Esophagus muscularis mucosa (tissue), 4 donors: ENCODE data around the gene HS6ST1.

Source experiments
- CTCF ChIP-seq, 3 experiments: fragments of 200-600 bp in 2 of 3; fragments of 450-650 bp in 1 of 3; sonication (generic) in 2 of 3; IDR thresholded peaks; one replicate each; pipeline ENCODE4 v1.5.1; 2017 to 2019; ENCODE audit warnings: antibody characterized with exemption in 3 of 3, mild to moderate bottlenecking in 2 of 3, moderate library complexity in 1 of 3
- EP300 ChIP-seq: sonication (generic); formaldehyde crosslinking; IDR thresholded peaks from one replicate; pipeline ENCODE4 v1.6.1; 2017; ENCODE audit warnings: antibody characterized with exemption
- POLR2A ChIP-seq: fragments of 450-650 bp; IDR thresholded peaks from one replicate; pipeline ENCODE4 v1.6.1; 2017; ENCODE audit warnings: antibody characterized with exemption, moderate library complexity, mild to moderate bottlenecking, low read depth
- POLR2AphosphoS5 ChIP-seq, 2 donors: sonication (generic); formaldehyde crosslinking; IDR thresholded peaks; one replicate each; pipeline ENCODE4 v1.6.1; 2017; ENCODE audit warnings: antibody characterized with exemption in 2 of 2

- no peak for TF ChIP-seq CTCF (IDR thresholded peaks at IDR 0.05)
- TF ChIP-seq POLR2AphosphoS5 (IDR thresholded peaks at IDR 0.05), result no peak
- no peak for TF ChIP-seq POLR2A
- no peak for TF ChIP-seq EP300
Measured at GRCh38 chr2:128316777-128317180, 1.9 kb downstream of the HS6ST1 start.
